Skeletal muscle satellite cell (primary cell): ENCODE measurements around the gene TP73.

ENCODE experiments used
- H3K27me3 ChIP-seq: 2 replicates; pipeline ENCODE4 v1.7.0; 2013; ENCODE audit warnings: low read length; ENCODE audit not compliant: control insufficient read depth, insufficient read depth
- H3K36me3 ChIP-seq: 2 replicates; pipeline ENCODE4 v1.7.0; 2013; ENCODE audit warnings: mild to moderate bottlenecking, control low read depth, low read length; ENCODE audit not compliant: insufficient read depth
- H3K4me1 ChIP-seq: 2 replicates; pipeline ENCODE4 v1.7.0; 2013; ENCODE audit warnings: low read length; ENCODE audit not compliant: control insufficient read depth, insufficient read depth
- H3K4me2 ChIP-seq: 2 replicates; pipeline ENCODE4 v1.7.0; 2013; ENCODE audit warnings: mild to moderate bottlenecking, low read length
- H3K4me3 ChIP-seq: 2 replicates; pipeline ENCODE4 v1.7.0; 2013; ENCODE audit warnings: low read length
- H3K9ac ChIP-seq: 2 replicates; pipeline ENCODE4 v1.7.0; 2013; ENCODE audit warnings: mild to moderate bottlenecking, low read depth, low read length, moderate library complexity
- H3K9me3 ChIP-seq: replicated peaks from 2 replicates; pipeline ENCODE4 v1.7.0; 2013; ENCODE audit warnings: mild to moderate bottlenecking, control low read depth, low read length

The TP73 gene

GRCh38 chr1:3775490-3776230, 123.3 kb downstream of the TP73 start:
- H3K9me3 ChIP-seq = no peaks in the 10 kb centered on the region
- peaks cover 12% of the 10 kb centered on the region for H3K27me3 ChIP-seq
- no peak overlapping the region for H3K4me2 ChIP-seq
- H3K36me3 ChIP-seq = peaks cover 14% of the 10 kb centered on the region
- no peak overlapping the region for H3K4me3 ChIP-seq
- no peak overlapping the region for H3K9ac ChIP-seq
- peaks cover 20% of the 10 kb centered on the region for H3K4me1 ChIP-seq

DNA sequence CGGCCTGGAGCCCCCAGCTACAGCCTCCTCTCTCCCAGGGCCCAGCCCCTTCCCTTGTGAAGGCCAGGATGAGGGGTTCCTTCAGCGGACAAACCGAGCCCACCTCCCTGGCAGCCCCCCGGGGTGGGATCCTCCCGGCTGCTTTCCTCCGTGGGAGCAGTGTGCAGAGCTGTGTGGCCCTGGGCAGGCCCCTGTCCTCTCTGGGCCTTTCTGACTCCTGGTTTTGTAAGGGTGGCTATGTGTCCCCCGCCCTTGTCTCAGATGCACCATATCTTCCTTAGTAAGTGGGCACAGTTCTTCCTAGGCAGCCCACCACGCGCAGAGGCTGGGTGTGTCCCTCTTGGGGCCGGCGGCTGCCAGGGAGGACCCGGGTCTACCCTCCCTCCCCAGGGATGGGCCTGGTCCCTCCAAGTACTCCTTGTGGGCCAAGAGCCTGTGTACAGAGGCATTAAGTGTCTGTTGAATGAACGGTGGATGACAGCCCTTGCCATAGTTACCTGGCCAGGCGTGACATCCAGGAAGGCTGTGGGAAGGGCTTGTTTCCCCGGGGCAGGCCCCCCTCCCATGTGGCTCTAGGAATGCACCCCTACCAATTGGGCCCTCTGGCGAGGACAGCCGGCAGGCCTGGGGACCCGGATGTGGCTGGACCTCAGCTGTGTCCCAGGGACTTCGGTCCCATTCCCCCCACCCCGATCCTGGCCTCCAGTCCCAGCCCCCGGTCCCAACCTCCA, 124.1 kb downstream of the TP73 start:
- peaks cover 5% of the 10 kb centered on the region for H3K27me3 ChIP-seq
- H3K36me3 ChIP-seq = peaks cover 21% of the 10 kb centered on the region
- H3K4me2 ChIP-seq = no peak overlapping the region
- H3K4me1 ChIP-seq = peaks cover 20% of the 10 kb centered on the region
- no peak overlapping the region for H3K4me3 ChIP-seq
- H3K9ac ChIP-seq = no peak overlapping the region
- H3K9me3 ChIP-seq = no peaks in the 10 kb centered on the region

- Histone ChIP-seq H3K4me1 (peaks cover 15% of the 10 kb centered on the region), H3K9ac (no peak overlapping the region), H3K4me3 (no peak overlapping the region), H3K9me3 (no peaks in the 10 kb centered on the region), H3K4me2 (no peak overlapping the region), H3K36me3 (peaks cover 27% of the 10 kb centered on the region), H3K27me3 (no peaks in the 10 kb centered on the region)
Measured at GRCh38 chr1:3777078-3777547, 124.8 kb downstream of the TP73 start.

DNA sequence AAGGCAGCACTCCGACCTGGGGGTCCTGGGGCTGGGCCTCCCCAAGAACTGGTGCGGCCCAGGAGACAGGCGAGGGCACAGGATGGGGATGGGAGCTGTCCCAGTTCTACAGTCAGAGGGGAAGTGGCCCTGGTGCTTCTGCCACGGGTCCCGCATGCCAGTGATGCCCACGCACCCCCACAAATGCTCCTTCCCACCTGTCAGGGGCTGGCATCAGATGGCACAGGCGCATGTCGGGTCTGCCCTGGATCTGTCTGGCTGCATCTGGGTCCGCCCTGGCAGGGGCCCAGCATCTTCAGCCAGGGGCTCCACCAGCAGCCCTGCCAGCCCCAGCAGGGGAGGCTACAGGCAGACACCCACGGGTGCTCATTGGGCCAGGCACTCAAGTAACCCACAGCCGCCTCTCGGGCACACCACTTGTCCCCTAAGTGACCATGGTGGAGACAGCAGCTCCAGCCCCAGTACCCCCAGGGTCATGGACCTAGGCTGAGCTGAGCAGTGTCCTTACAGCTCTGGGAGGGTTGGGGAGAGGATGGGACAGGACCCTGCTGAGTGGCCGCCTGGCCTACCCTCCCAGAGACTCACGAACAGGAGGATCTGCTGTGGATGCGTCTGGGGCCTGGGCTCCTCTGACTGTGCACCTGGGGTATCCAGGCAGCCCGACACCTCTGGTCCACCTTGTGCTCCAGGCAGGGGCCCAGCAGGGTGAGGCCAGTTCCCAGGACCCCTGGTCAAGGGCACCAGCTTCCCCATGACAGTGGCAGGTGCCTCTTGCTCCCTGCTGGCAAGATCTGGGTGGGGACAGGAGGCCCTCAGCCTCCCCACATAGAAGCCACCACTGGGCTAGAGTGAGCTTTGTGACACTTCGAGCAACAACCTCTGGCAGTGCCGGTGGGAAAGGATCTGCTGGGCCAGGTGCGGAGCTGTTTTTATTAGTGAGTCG, 125.6 kb downstream of the TP73 start:
- Histone ChIP-seq H3K9ac (no peak overlapping the region), H3K36me3 (peaks cover 33% of the 10 kb centered on the region), H3K9me3 (no peaks in the 10 kb centered on the region), H3K27me3 (no peaks in the 10 kb centered on the region), H3K4me1 (peaks cover 15% of the 10 kb centered on the region), H3K4me3 (no peak overlapping the region), H3K4me2 (no peak overlapping the region)

DNA sequence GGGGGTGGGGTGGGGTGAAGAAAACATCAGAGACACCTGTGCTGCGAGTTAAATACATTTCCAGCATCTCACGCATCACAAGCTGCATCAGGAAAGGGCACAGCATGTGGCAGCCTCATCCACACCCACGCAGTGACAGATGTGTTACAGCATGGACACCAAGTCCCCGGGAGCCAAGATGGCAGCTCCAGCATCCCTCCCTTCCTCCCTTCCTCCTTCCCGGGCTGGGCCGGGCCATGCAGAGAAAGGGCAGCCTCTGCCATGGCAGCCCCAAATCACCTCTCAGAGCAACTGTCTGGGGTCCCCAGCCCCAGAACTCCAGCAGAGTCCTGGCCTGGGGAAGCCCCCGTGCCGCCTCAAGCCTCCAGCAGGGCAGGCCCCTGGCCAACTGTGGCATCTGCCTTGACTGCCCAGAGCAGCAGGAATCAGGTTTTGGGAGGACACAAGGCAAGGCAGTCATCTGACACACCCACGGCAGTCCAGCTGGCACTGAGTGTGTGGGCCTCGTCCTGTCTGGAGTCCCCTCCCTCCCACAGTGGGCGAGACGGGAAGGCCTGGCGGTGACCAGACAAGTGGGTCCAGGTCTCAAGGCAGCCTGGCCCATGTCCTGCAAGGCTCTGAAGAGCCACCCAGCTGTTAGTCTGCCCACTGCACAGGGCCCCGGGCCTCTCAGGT, 126.4 kb downstream of the TP73 start:
- H3K9me3 ChIP-seq = no peaks in the 10 kb centered on the region
- H3K27me3 ChIP-seq = no peaks in the 10 kb centered on the region
- H3K4me2 ChIP-seq = no peak overlapping the region
- no peak overlapping the region for H3K9ac ChIP-seq
- peaks cover 15% of the 10 kb centered on the region for H3K4me1 ChIP-seq
- H3K36me3 ChIP-seq = peaks cover 38% of the 10 kb centered on the region
- no peak overlapping the region for H3K4me3 ChIP-seq

DNA sequence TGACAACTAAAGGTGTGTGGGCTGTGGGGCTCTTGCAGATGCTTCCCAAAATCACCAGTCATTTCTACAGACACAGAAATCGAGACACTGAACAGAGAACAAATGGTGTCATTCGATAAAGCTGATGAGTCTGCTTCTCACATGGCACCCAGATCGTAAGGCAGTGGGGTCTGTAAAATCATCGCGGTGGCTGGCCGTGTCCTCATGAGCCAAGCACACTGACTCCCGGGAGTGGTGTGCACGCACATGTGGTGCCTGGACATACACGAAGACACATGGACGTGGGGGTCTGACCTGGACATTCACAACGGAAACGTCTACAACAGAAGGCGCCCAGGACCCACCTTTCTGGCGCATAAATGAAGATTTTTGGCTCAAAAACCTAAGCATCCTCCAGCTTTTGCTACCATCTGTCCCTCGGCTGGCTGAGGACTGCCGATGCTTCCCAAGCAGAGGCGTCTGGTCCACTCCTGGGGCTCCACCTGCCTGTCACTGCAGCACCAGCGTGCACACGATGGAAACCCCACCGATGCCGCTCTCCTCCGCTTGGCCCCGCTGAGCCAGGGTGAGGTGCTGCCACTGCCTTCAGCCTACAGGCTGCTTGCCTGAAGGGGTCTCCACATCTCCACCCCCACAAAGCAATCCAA, 127.1 kb downstream of the TP73 start:
- Histone ChIP-seq H3K36me3 (peaks cover 43% of the 10 kb centered on the region), H3K27me3 (no peaks in the 10 kb centered on the region), H3K9ac (no peak overlapping the region), H3K4me2 (no peak overlapping the region), H3K4me1 (peaks cover 15% of the 10 kb centered on the region), H3K4me3 (no peak overlapping the region), H3K9me3 (no peaks in the 10 kb centered on the region)

DNA sequence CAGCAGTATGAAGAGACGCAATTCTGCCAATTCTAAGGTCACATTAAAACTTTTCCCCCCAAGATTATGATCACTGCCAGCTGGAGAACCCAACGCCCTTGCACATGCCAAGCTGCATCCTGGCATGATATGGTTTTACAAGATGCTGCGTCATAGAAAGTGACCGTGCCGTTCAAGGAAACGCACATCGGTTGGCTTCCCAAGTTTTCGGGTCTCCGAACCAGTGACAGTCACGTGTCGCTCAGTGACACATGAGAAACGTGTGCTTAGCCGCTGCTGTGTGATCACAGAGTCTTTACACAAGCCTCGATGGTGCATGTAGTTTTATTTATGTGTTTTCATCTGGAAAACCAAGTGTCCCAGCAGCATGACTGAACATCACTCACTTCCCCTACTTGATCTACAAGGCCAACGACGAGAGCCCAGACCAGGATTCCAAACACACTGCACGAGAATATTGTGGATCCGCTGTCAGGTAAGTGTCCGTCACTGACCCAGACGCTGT, 127.6 kb downstream of the TP73 start:
- H3K9ac ChIP-seq = no peak overlapping the region
- peaks cover 12% of the 10 kb centered on the region for H3K4me1 ChIP-seq
- H3K4me2 ChIP-seq = no peak overlapping the region
- no peaks in the 10 kb centered on the region for H3K9me3 ChIP-seq
- no peaks in the 10 kb centered on the region for H3K27me3 ChIP-seq
- H3K36me3 ChIP-seq = peaks cover 47% of the 10 kb centered on the region
- H3K4me3 ChIP-seq = no peak overlapping the region

DNA sequence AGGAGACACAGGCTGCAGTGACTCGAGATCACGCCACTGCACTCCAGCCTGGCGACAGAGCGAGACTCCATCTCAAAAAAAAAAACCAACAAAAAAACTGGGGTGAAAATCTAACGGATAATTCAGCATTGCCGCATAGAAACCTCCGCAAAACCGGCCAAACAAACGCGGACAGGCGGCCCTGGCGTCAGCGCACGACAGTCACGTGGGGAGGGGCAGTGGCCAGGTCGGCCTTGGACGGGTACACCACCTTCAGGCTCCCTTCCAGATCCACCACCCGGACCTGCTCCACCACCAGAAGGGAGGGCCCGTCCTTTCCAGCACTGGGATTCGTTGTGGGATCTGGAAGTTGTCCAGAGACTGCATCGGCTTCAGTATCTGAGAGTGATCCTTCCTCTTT, 128.6 kb downstream of the TP73 start:
- Histone ChIP-seq H3K36me3 (peaks cover 55% of the 10 kb centered on the region), H3K4me2 (no peak overlapping the region), H3K4me3 (no peak overlapping the region), H3K4me1 (peaks cover 3% of the 10 kb centered on the region), H3K27me3 (no peaks in the 10 kb centered on the region), H3K9me3 (no peaks in the 10 kb centered on the region), H3K9ac (no peak overlapping the region)

- H3K36me3 ChIP-seq = peaks cover 65% of the 10 kb centered on the region
Measured at GRCh38 chr1:3783651-3784474, 131.5 kb downstream of the TP73 start.

GRCh38 chr1:3785045-3785444, 132.7 kb downstream of the TP73 start:
- no peaks in the 10 kb centered on the region for H3K4me1 ChIP-seq
- no peaks in the 10 kb centered on the region for H3K9me3 ChIP-seq
- no peak overlapping the region for H3K9ac ChIP-seq
- H3K4me2 ChIP-seq = no peak overlapping the region
- H3K27me3 ChIP-seq = no peaks in the 10 kb centered on the region
- no peak overlapping the region for H3K4me3 ChIP-seq
- peaks cover 53% of the 10 kb centered on the region for H3K36me3 ChIP-seq

More at GRCh38 chr1:3783651-3784474, 131.5 kb downstream of the TP73 start:
- no peaks in the 10 kb centered on the region for H3K9me3 ChIP-seq
- H3K9ac ChIP-seq = no peak overlapping the region
- H3K4me1 ChIP-seq = no peaks in the 10 kb centered on the region
- no peaks in the 10 kb centered on the region for H3K27me3 ChIP-seq
- H3K4me3 ChIP-seq = no peak overlapping the region
- H3K4me2 ChIP-seq = no peak overlapping the region
